ENCODE results near the gene ANKRD10. TPM values are rescaled to one million over a fixed set of nuclear protein-coding genes. Genes with fewer than 3 reads are reported as not detected.

Gene ANKRD10
- total RNA-seq = 60.1 and 65.0 TPM in 2 replicates

DNA sequence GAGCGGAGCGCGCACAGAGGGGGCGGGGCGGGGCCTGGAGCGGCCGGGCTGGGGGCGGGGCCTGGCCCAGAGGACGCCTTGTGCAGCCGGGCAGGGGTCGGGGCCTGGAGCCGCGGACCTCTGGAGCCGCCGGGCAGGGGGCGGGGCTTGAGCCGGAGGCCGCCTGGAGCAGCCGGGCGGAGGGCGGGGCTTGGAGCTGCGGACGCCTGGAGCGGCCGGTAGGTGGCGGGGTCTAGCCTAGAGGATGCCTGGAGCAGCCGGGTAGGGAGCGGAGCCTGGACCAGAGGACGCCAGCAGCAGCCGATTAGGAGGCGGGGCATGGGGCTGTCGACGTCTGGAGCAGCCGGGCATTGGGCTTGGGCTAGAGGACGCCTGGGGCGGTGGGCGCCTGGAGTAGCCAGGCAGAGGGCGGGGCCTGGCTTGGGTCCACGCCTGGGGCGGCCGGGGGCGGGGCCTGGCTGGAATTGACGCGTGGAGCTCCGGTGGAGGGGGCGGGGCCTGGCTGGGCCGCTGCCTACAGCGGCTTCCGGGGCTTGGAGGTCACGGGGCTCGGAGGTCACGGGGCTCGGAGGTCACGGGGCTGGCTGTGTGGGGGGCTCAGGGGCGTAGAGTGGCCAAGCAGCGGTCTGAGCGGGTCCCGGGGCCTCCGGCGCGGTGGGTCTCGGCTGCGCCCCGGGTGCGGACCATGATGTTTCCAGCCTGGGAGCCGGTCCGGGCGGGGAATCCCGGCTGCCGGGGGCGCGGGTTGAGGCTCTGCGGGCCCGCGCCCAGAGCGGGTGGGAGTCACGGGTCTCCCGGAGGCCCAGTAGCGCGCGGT lies at the start of gene ANKRD10:
ANKRD10 (minus strand) TSS at position 13 of the 817 bp plus-strand sequence. CDS start 135 bp downstream, outside the sequence.

Small RNA genes within 50 kb of the gene (small RNA-seq; reads per million reads assigned to genes)
- not detected for gene AL442128.1

Other genes starting within 250 kb of the ANKRD10 start
- gene CARS2, start 209.0 kb downstream of the ANKRD10 start, total RNA-seq = 41.5 and 50.3 TPM in 2 replicates
- gene ING1, start 201.4 kb downstream of the ANKRD10 start, total RNA-seq = 6.7 and 9.8 TPM in 2 replicates
- 182 and 211 TPM in 2 replicates for gene ARHGEF7, start 200.2 kb upstream of the ANKRD10 start, total RNA-seq

Data from vein endothelial cell (primary cell).